K562 (cell line): Measurements from ENCODE around the gene ZNF775. TPM values are rescaled to one million over a fixed set of nuclear protein-coding genes. Genes with fewer than 3 reads are reported as not detected.
A peak's percentile ranks its signal among the peaks of the same experiment; 100 is the strongest.

Experiments used
- BRD9 ChIP-seq: fragments of 450-650 bp; IDR thresholded peaks from 2 replicates; pipeline ENCODE4 v1.6.1; 2018; ENCODE audit warnings: low read depth; ENCODE audit not compliant: partially characterized antibody
- CCNT2 ChIP-seq: IDR thresholded peaks from 2 replicates; pipeline ENCODE4 v1.6.1; 2011; ENCODE audit warnings: borderline replicate concordance, low read depth, mild to moderate bottlenecking, moderate library complexity, mixed read lengths, low read length; ENCODE audit not compliant: insufficient read length; ENCODE audit errors: extremely low read depth
- E2F4 ChIP-seq: sonication (generic); formaldehyde crosslinking; IDR thresholded peaks from 2 replicates; pipeline ENCODE4 v1.8.0; 2022; ENCODE audit warnings: mild to moderate bottlenecking, low read depth, missing genetic modification reagents
- E2F6 ChIP-seq, 2 experiments: IDR thresholded peaks; 2 replicates each; pipeline ENCODE4 v1.6.1; 2011; ENCODE audit warnings: borderline replicate concordance in 1 of 2, control low read depth in 1 of 2, low read depth in 1 of 2, low read length in 1 of 2, mild to moderate bottlenecking in 1 of 2, mixed read lengths in 1 of 2, moderate library complexity in 1 of 2; ENCODE audit not compliant: insufficient read depth in 1 of 2, insufficient read length in 1 of 2, poor library complexity in 1 of 2, severe bottlenecking in 1 of 2; ENCODE audit errors: extremely low read depth in 1 of 2
- ELF2 ChIP-seq: fragments of 250-450 bp; sonication (Bioruptor Pico); IDR thresholded peaks from 2 replicates; pipeline ENCODE4 v1.5.0; 2021; ENCODE audit warnings: mild to moderate bottlenecking
- FOXA1 ChIP-seq: fragments of 450-650 bp; IDR thresholded peaks from 2 replicates; pipeline ENCODE4 v1.6.1; 2016; ENCODE audit warnings: mild to moderate bottlenecking, borderline replicate concordance
- HES1 ChIP-seq: fragments of 450-650 bp; IDR thresholded peaks from 2 replicates; pipeline ENCODE4 v1.6.1; 2016; ENCODE audit warnings: low read depth, mild to moderate bottlenecking, moderate library complexity
- IRF2 ChIP-seq: sonication (generic); formaldehyde crosslinking; IDR thresholded peaks from 2 replicates; pipeline ENCODE4 v1.8.1; 2022; ENCODE audit warnings: mild to moderate bottlenecking, missing genetic modification reagents
- NEUROD1 ChIP-seq: fragments of 150-350 bp; IDR thresholded peaks from 2 replicates; pipeline ENCODE4 v1.6.1; 2014; ENCODE audit warnings: borderline replicate concordance, low read length, low read depth; ENCODE audit not compliant: partially characterized antibody
- RCOR1 ChIP-seq, 2 experiments: IDR thresholded peaks; 2 replicates each; pipeline ENCODE4 v1.6.1; 2012; ENCODE audit warnings: low read depth in 2 of 2, low read length in 2 of 2, borderline replicate concordance in 1 of 2, improper control_type of control experiment in 1 of 2
- RFX1 ChIP-seq: fragments of 450-650 bp; IDR thresholded peaks from 2 replicates; pipeline ENCODE4 v1.6.1; 2016; ENCODE audit warnings: mild to moderate bottlenecking, moderate library complexity
- SOX6 ChIP-seq: fragments of 450-650 bp; IDR thresholded peaks from 2 replicates; pipeline ENCODE4 v1.6.1; 2014; ENCODE audit warnings: mild to moderate bottlenecking
- TBP ChIP-seq: optimal IDR thresholded peaks from 2 replicates; pipeline ENCODE3; 2011; ENCODE audit warnings: low read depth, low read length, improper control_type of control experiment
- THAP7 ChIP-seq: fragments of 250-450 bp; sonication (Bioruptor Pico); IDR thresholded peaks from 2 replicates; pipeline ENCODE4 v1.5.0; 2021
- ZNF280A ChIP-seq: fragments of 450-650 bp; IDR thresholded peaks from 2 replicates; pipeline ENCODE4 v1.6.1; 2018; ENCODE audit warnings: mild to moderate bottlenecking, low read depth; ENCODE audit not compliant: partially characterized antibody
- ZNF384 ChIP-seq: IDR thresholded peaks from 2 replicates; pipeline ENCODE4 v1.6.1; 2012; ENCODE audit warnings: low read depth, low read length, improper control_type of control experiment
- ZNF592 ChIP-seq: fragments of 450-650 bp; IDR thresholded peaks from 2 replicates; pipeline ENCODE4 v1.6.1; 2017; ENCODE audit warnings: antibody characterized with exemption, mild to moderate bottlenecking
- polyA plus RNA-seq, 8 experiments: library from polyadenylated mRNA; depleted of rRNA in 4 of 8; stranded (reverse) in 5 of 8; unstranded in 3 of 8; fragments of >200 nt; fragmentation: Nextera tagmentation in 2 of 8; fragmentation: Illumina TruSeq in 1 of 8; extraction: Ambion mirVana in 2 of 8; extraction: Trizol in 1 of 8; gene quantifications; 2 replicates each; pipeline versions ENCODE4 v1.2.1 to v1.2.3, GENCODE V29; 2011 to 2014; ENCODE audit warnings: inconsistent platforms in 1 of 8, missing spikeins in 1 of 8
- total RNA-seq, 7 experiments: library from RNA; depleted of rRNA in 6 of 7; stranded (reverse); fragments of >200 nt in 6 of 7; fragmentation: Illumina TruSeq in 2 of 7; extraction: Trizol in 2 of 7; gene quantifications; 2 replicates each; pipeline versions ENCODE4 v1.2.1 to v1.2.3, GENCODE V29; 2011 to 2021; ENCODE audit warnings: low replicate concordance in 1 of 7

ZNF775 gene
- total and polyA plus RNA-seq, 9 of the 15 experiments (the other 6 are each of a cell fraction or from before 2014, with no cell fraction given), result 0.04 to 18.7 (median 4.9) TPM

- TF ChIP-seq RCOR1 (IDR thresholded peaks at IDR 0.05; ENCODE audit: borderline replicate concordance in 1 of 2, low read depth in 2 of 2, low read length in 2 of 2), result peak in 1 of 2 experiments; percentile 91; a peak in 2 of 4 replicates
- no peak for TF ChIP-seq FOXA1
- TF ChIP-seq ZNF384, result peak; percentile 58
- TF ChIP-seq SOX6, result 0 out of 2 replicates have a peak, but pooled peaks have one; percentile 52
- peak; percentile 60 for TF ChIP-seq NEUROD1
- no peak for TF ChIP-seq ELF2
- TF ChIP-seq THAP7 (CRISPR knock-in tag), result no peak
- peak; percentile 74 for TF ChIP-seq ZNF592
- TF ChIP-seq IRF2 (CRISPR knock-in tag), result no peak
- TF ChIP-seq E2F4 (CRISPR knock-in tag), result no peak
- no peak for TF ChIP-seq E2F6 (IDR thresholded peaks at IDR 0.05; ENCODE audit: borderline replicate concordance in 1 of 2, extremely low read depth in 1 of 2, insufficient read depth in 1 of 2, insufficient read length in 1 of 2, low read depth in 1 of 2, low read length in 1 of 2, poor library complexity in 1 of 2, severe bottlenecking in 1 of 2)
- no peak for TF ChIP-seq ZNF280A
- TF ChIP-seq BRD9, result peak; percentile 53
- TF ChIP-seq CCNT2, result no peak
- no peak for TF ChIP-seq HES1
- peak; percentile 27 for TF ChIP-seq TBP
- TF ChIP-seq RFX1, result no peak
Measured at GRCh38 chr7:150420987-150421674, 42.0 kb downstream of the ZNF775 start (continued).
